ENCODE measurements around the gene DCAF6. TPM values are rescaled to one million over a fixed set of nuclear protein-coding genes. Genes with fewer than 3 reads are reported as not detected.

The DCAF6 gene
- total and polyA plus RNA-seq, 7 donors: 33.6 to 102 (median 79.6) TPM

GRCh38 chr1:168091063-168091462, 154.6 kb downstream of the DCAF6 start:
- TF ChIP-seq CTCF (IDR thresholded peaks at IDR 0.05) (no peak), EP300 (IDR thresholded peaks at IDR 0.05) (no peak), POLR2A (IDR thresholded peaks at IDR 0.05) (no peak), POLR2AphosphoS5 (IDR thresholded peaks at IDR 0.05) (no peak)

GRCh38 chr1:168091720-168092550, 155.5 kb downstream of the DCAF6 start:
- DNase-seq: no peak
- no peak for TF ChIP-seq CTCF (IDR thresholded peaks at IDR 0.05)
- no peak for TF ChIP-seq POLR2A (IDR thresholded peaks at IDR 0.05)
- no peak for TF ChIP-seq POLR2AphosphoS5 (IDR thresholded peaks at IDR 0.05)
- H3K4me3 ChIP-seq: no peak overlapping the region
- no peaks in the 10 kb centered on the region for H3K27me3 ChIP-seq
- WGBS, 2 donors: 73 to 83% methylated on average over 8 of the region's 8 CpGs
- H3K4me1 ChIP-seq: no peaks in the 10 kb centered on the region
- intact Hi-C loops (cut with DNase I): no loop called here
- no peaks in the 10 kb centered on the region for H3K9me3 ChIP-seq
- H3K36me3 ChIP-seq: peaks cover 0 to 35% (median 0%) of the 10 kb centered on the region in 4 donors
- H3K27ac ChIP-seq: no peak overlapping the region

More at GRCh38 chr1:168091063-168091462, 154.6 kb downstream of the DCAF6 start:
- Histone ChIP-seq H3K27ac (no peak overlapping the region), H3K4me1 (peaks cover 0 to under 1% (median 0%) of the 10 kb centered on the region in 4 donors), H3K4me3 (no peak overlapping the region), H3K9me3 (no peaks in the 10 kb centered on the region), H3K36me3 (peaks cover 0 to 30% (median 2%) of the 10 kb centered on the region in 4 donors), H3K27me3 (no peaks in the 10 kb centered on the region)
- 96 to 97% methylated on average over 9 of the region's 9 CpGs for WGBS, 2 donors
- DNase-seq: no peak
- intact Hi-C loops (cut with DNase I): no loop called here

- Histone ChIP-seq H3K27ac (no peak overlapping the region), H3K4me1 (no peaks in the 10 kb centered on the region), H3K27me3 (no peaks in the 10 kb centered on the region), H3K36me3 (peaks cover 0 to 28% (median 2%) of the 10 kb centered on the region in 4 donors), H3K4me3 (no peak overlapping the region), H3K9me3 (no peaks in the 10 kb centered on the region)
- intact Hi-C loops (cut with DNase I): no loop called here
- TF ChIP-seq POLR2A (IDR thresholded peaks at IDR 0.05) (no peak), CTCF (IDR thresholded peaks at IDR 0.05) (peak in 1 of 4 experiments; percentile 20)
- DNase-seq: no peak
- 76 to 86% methylated on average over 16 of the region's 16 CpGs for WGBS, 2 donors
These were observed 156.3 kb downstream of the DCAF6 start for GRCh38 chr1:168092566-168093355.

GRCh38 chr1:168093616-168094015, 157.1 kb downstream of the DCAF6 start:
- WGBS, 2 donors: 97 to 98% methylated on average over 4 of the region's 4 CpGs
- TF ChIP-seq CTCF (IDR thresholded peaks at IDR 0.05) (no peak), EP300 (IDR thresholded peaks at IDR 0.05) (no peak), POLR2AphosphoS5 (IDR thresholded peaks at IDR 0.05) (no peak), POLR2A (IDR thresholded peaks at IDR 0.05) (no peak)
- Histone ChIP-seq H3K4me1 (peaks cover 0 to 8% (median 3%) of the 10 kb centered on the region in 4 donors), H3K4me3 (no peak overlapping the region), H3K9me3 (no peaks in the 10 kb centered on the region), H3K27me3 (no peaks in the 10 kb centered on the region), H3K36me3 (peaks cover 0 to 24% (median 2%) of the 10 kb centered on the region in 4 donors), H3K27ac (no peak overlapping the region)
- intact Hi-C loops (cut with DNase I): no loop called here
- DNase-seq: no peak
